Caco-2 (cell line): ENCODE data around the gene XRCC5. TPM values are rescaled to one million over a fixed set of nuclear protein-coding genes. Genes with fewer than 3 reads are reported as not detected.

Source experiments
- Bru-seq: library from RNA; stranded (reverse); fragments of 400-500 nt; gene quantifications from one replicate; lab custom pipeline; 2021; lab: Mats Ljungman, UMichigan
- BruChase-seq, 2 experiments: library from RNA; stranded (reverse); fragments of 400-500 nt; gene quantifications; one replicate each; lab custom pipeline; 2021; lab: Mats Ljungman, UMichigan
- BruUV-seq: library from RNA; stranded (reverse); fragments of 400-500 nt; replicated peaks from 2 replicates; lab custom pipeline; 2021; lab: Mats Ljungman, UMichigan
- CTCF ChIA-PET: fragments of 300-600 bp; sonication (Branson Sonifier 250); formaldehyde crosslinking; loops from one replicate; lab custom pipeline; 2022; ENCODE audit warnings: antibody characterized with exemption; lab: Charles Lee
- POLR2A ChIA-PET: fragments of 300-600 bp; sonication (Branson Sonifier 250); formaldehyde crosslinking; loops from one replicate; lab custom pipeline; 2022; ENCODE audit warnings: antibody characterized with exemption; lab: Charles Lee
- DNase-seq, 2 experiments: peaks; one replicate each; pipeline versions ENCODE4 v3.0.0 to v3.0.0-alpha.2; 2020 to 2022
- H3K27me3 ChIP-seq: replicated peaks from 2 replicates; pipeline ENCODE4 v1.6.0; 2011; ENCODE audit warnings: low read length; ENCODE audit not compliant: control insufficient read depth, insufficient read depth
- H3K36me3 ChIP-seq: 2 replicates; pipeline ENCODE4 v1.5.1; 2011; ENCODE audit warnings: low read length; ENCODE audit not compliant: control insufficient read depth, insufficient read depth
- H3K4me1 ChIP-seq: fragments of 250-450 bp; sonication (Bioruptor Pico); 2 replicates; pipeline ENCODE4 v1.5.1; 2020; ENCODE audit warnings: mild to moderate bottlenecking
- H3K4me3 ChIP-seq: 2 replicates; pipeline ENCODE4 v1.5.1; 2011; ENCODE audit warnings: low read depth, mild to moderate bottlenecking, control low read depth, low read length
- H3K9me3 ChIP-seq: fragments of 250-450 bp; sonication (Bioruptor Pico); 2 replicates; pipeline ENCODE4 v1.5.1; 2020; ENCODE audit warnings: mild to moderate bottlenecking, moderate library complexity
- H3K27ac Mint-ChIP-seq: one replicate; pipeline ENCODE4 v1.8.0; 2022; ENCODE audit warnings: mixed read lengths; ENCODE audit not compliant: unreplicated experiment
- H3K27me3 Mint-ChIP-seq: one replicate; pipeline ENCODE4 v1.8.0; 2022; ENCODE audit warnings: mixed read lengths; ENCODE audit not compliant: insufficient read depth, unreplicated experiment
- H3K36me3 Mint-ChIP-seq: one replicate; pipeline ENCODE4 v1.8.0; 2022; ENCODE audit warnings: mild to moderate bottlenecking, mixed read lengths; ENCODE audit not compliant: insufficient read depth, unreplicated experiment
- H3K4me1 Mint-ChIP-seq: one replicate; pipeline ENCODE4 v1.8.0; 2022; ENCODE audit warnings: low read depth, mixed read lengths; ENCODE audit not compliant: unreplicated experiment
- H3K4me3 Mint-ChIP-seq: one replicate; pipeline ENCODE4 v1.8.0; 2022; ENCODE audit warnings: mild to moderate bottlenecking, moderate library complexity, mixed read lengths; ENCODE audit not compliant: unreplicated experiment
- H3K9me3 Mint-ChIP-seq: one replicate; pipeline ENCODE4 v1.8.0; 2022; ENCODE audit warnings: mixed read lengths; ENCODE audit not compliant: unreplicated experiment
- CTCF ChIP-seq, 2 experiments: fragments of 200-600 bp in 1 of 2; IDR thresholded peaks; 1 replicate in 1 of 2; 2 replicates in 1 of 2; pipeline versions ENCODE4 v1.5.1 to v1.8.0; 2011 to 2022; ENCODE audit warnings: antibody characterized with exemption in 1 of 2, control low read depth in 1 of 2, inconsistent platforms in 1 of 2, low read depth in 1 of 2, low read length in 1 of 2, mild to moderate bottlenecking in 1 of 2, moderate library complexity in 1 of 2; ENCODE audit not compliant: insufficient read depth in 1 of 2, severe bottlenecking in 1 of 2, unreplicated experiment in 1 of 2
- intact Hi-C: fragments of 100-400 bp; cut with micrococcal nuclease; formaldehyde crosslinking; loops from one replicate; pipeline ENCODE4 v1.10.0; 2022; ENCODE audit not compliant: unreplicated experiment
- long read RNA-seq: library from polyadenylated mRNA; stranded (forward); transcript quantifications from one replicate; pipeline ENCODE4 v2.0.0, GENCODE V29; 2022
- total RNA-seq: library from RNA; stranded (reverse); gene quantifications from 2 replicates; pipeline ENCODE4 v1.2.3, GENCODE V29; 2022

Gene XRCC5
- total RNA-seq (319 and 333 TPM in 2 replicates), Bru-seq, nascent RNA (percentile 97 among the genes with signal in this experiment), BruChase-seq, experiment 1, labeled RNA remaining after a 2-hour chase (percentile 94 among the genes with signal in this experiment), BruChase-seq, experiment 2, labeled RNA remaining after a 6-hour chase (percentile 97 among the genes with signal in this experiment)
- long read RNA-seq, transcript XRCC5-201 (21 exons, 3,428 nt), result major isoform, 843 of 924 reads
- long read RNA-seq, partial matches to known transcripts, result 36 of 924 reads
- long read RNA-seq, other reads (novel, unspliced or antisense), result 44 of 924 reads

GRCh38 chr2:216108967-216109921 is at the start of gene XRCC5:
Gene XRCC5 (plus strand): TSS chr2:216109348. CDS start chr2:216109437, 89 bp downstream.
- Mint-ChIP-seq H3K9me3 (no peaks in the 10 kb centered on the region), H3K27ac (peak within 1 kb of the TSS; percentile 93), H3K4me3 (peak within 1 kb of the TSS; percentile 88), H3K27me3 (no peaks in the 10 kb centered on the region), H3K4me1 (peaks cover 27% of the 10 kb centered on the region), H3K36me3 (peaks cover 59% of the 10 kb centered on the region)
- H3K27me3 ChIP-seq, result no peaks in the 10 kb centered on the region
- peak; percentile 97 for DNase-seq
- BruUV-seq, result no TSS peak
- ChIA-PET POLR2A (interaction anchor here (0.7 to 1.1 kb wide), 5 partner anchors 16 to 303 kb away, joined by 3 to 6 read pairs (median 4); partner anchors contain the start of genes PECR and TMEM169), CTCF (interaction anchor here (0.6 to 1.3 kb wide), 2 partner anchors 75 to 486 kb away, joined by 4 to 5 read pairs; no protein-coding TSS in a partner anchor)
- H3K4me3 ChIP-seq, result peak within 1 kb of the TSS; percentile 78
- no peak for TF ChIP-seq CTCF (IDR thresholded peaks at IDR 0.05; ENCODE audit: insufficient read depth in 1 of 2, low read depth in 1 of 2, low read length in 1 of 2, severe bottlenecking in 1 of 2, unreplicated experiment in 1 of 2)
- H3K9me3 ChIP-seq, result no peaks in the 10 kb centered on the region
- intact Hi-C loops, result loop anchor here (1.0 kb wide), 1 partner anchor 27 kb away; no protein-coding TSS in a partner anchor
- peaks cover 39% of the 10 kb centered on the region for H3K4me1 ChIP-seq
- peaks cover 6% of the 10 kb centered on the region; the same call in 1 of the 2 replicates for H3K36me3 ChIP-seq

- Histone ChIP-seq H3K27me3 (no peaks in the 10 kb centered on the region), H3K9me3 (no peaks in the 10 kb centered on the region), H3K4me1 (no peaks in the 10 kb centered on the region), H3K36me3 (peaks cover 1% of the 10 kb centered on the region; the same call in 1 of the 2 replicates), H3K4me3 (no peak overlapping the region)
- DNase-seq, result no peak
- intact Hi-C loops, result loop anchor here (1.0 to 5.0 kb wide), 3 partner anchors 50 to 338 kb away; no protein-coding TSS in a partner anchor
- ChIA-PET CTCF (interaction anchor here (0.8 to 1.4 kb wide), 5 partner anchors 17 to 67 kb away, joined by 3 to 7 read pairs (median 4); partner anchors contain the start of gene PECR), POLR2A (no interaction called here)
- BruUV-seq, result TSS peak; percentile 12
- peak in 1 of 2 experiments; percentile 21 for TF ChIP-seq CTCF (IDR thresholded peaks at IDR 0.05; ENCODE audit: insufficient read depth in 1 of 2, low read depth in 1 of 2, low read length in 1 of 2, severe bottlenecking in 1 of 2, unreplicated experiment in 1 of 2)
- peaks cover 6% of the 10 kb centered on the region for H3K36me3 Mint-ChIP-seq
- no peaks in the 10 kb centered on the region for H3K9me3 Mint-ChIP-seq
- no peak overlapping the region for H3K4me3 Mint-ChIP-seq
- H3K27me3 Mint-ChIP-seq, result no peaks in the 10 kb centered on the region
- no peaks in the 10 kb centered on the region for H3K4me1 Mint-ChIP-seq
- H3K27ac Mint-ChIP-seq, result no peak overlapping the region
These were observed 45.0 kb upstream of the XRCC5 start for GRCh38 chr2:216064014-216064630.
